Right atrium auricular region (tissue), 2 donors: Measurements from ENCODE around the gene NPL. TPM values are rescaled to one million over a fixed set of nuclear protein-coding genes. Genes with fewer than 3 reads are reported as not detected.
A peak's percentile ranks its signal among the peaks of the same experiment; 100 is the strongest.

Source experiments
- DNase-seq: peaks from one replicate; pipeline ENCODE4 v3.0.0-alpha.2; 2019; ENCODE audit warnings: low spot score
- H3K27ac ChIP-seq, 2 donors: fragments of 200-600 bp; sonication (generic); 1 replicate in 1 of 2; 2 replicates in 1 of 2; pipeline ENCODE4 v1.5.1; 2016 to 2019
- H3K27me3 ChIP-seq, 2 donors: fragments of 200-600 bp; sonication (generic); one replicate each; pipeline versions ENCODE4 v1.5.1 to v1.6.0; 2017 to 2019
- H3K36me3 ChIP-seq: fragments of 200-600 bp; sonication (generic); one replicate; pipeline ENCODE4 v1.5.1; 2016
- H3K4me1 ChIP-seq, 2 donors: fragments of 200-600 bp; sonication (generic); one replicate each; pipeline versions ENCODE4 v1.5.1 to v1.6.0; 2017 to 2019
- H3K4me3 ChIP-seq, 2 donors: fragments of 200-600 bp; sonication (generic); 1 replicate in 1 of 2; 2 replicates in 1 of 2; pipeline ENCODE4 v1.5.1; 2017 to 2019; ENCODE audit warnings: mild to moderate bottlenecking in 1 of 2, moderate library complexity in 1 of 2
- H3K9me3 ChIP-seq, 2 donors: fragments of 200-600 bp; sonication (generic); one replicate each; pipeline ENCODE4 v1.5.1; 2019
- CTCF ChIP-seq, 2 donors: fragments of 200-600 bp; sonication (generic); IDR thresholded peaks; one replicate each; pipeline ENCODE4 v1.5.1; 2019; ENCODE audit warnings: antibody characterized with exemption in 2 of 2
- total RNA-seq, 2 donors: library from RNA; depleted of rRNA; stranded (reverse); fragments of >200 nt; gene quantifications; one replicate each; pipeline ENCODE4 v1.1.0, GENCODE V29; 2016

Gene NPL
- total RNA-seq, 2 donors from 2014 or later: 3.4 to 4.8 TPM

- H3K4me3 ChIP-seq: no peak overlapping the region
- TF ChIP-seq CTCF (IDR thresholded peaks at IDR 0.05): no peak
- DNase-seq: no peak
- no peak overlapping the region for H3K27ac ChIP-seq
- no peaks in the 10 kb centered on the region for H3K4me1 ChIP-seq
- H3K27me3 ChIP-seq: no peaks in the 10 kb centered on the region
- H3K9me3 ChIP-seq: no peaks in the 10 kb centered on the region
- H3K36me3 ChIP-seq: no peaks in the 10 kb centered on the region
Observed at GRCh38 chr1:182829285-182829932, 39.8 kb downstream of the NPL start.

GRCh38 chr1:182833271-182833670, 43.7 kb downstream of the NPL start:
- no peaks in the 10 kb centered on the region for H3K36me3 ChIP-seq
- DNase-seq: no peak
- H3K9me3 ChIP-seq: no peaks in the 10 kb centered on the region
- H3K4me3 ChIP-seq: no peak overlapping the region
- no peak for TF ChIP-seq CTCF (IDR thresholded peaks at IDR 0.05)
- H3K27me3 ChIP-seq: no peaks in the 10 kb centered on the region
- no peak overlapping the region for H3K27ac ChIP-seq
- H3K4me1 ChIP-seq: no peaks in the 10 kb centered on the region

- DNase-seq: no peak
- no peak overlapping the region for H3K27ac ChIP-seq
- TF ChIP-seq CTCF (IDR thresholded peaks at IDR 0.05): no peak
- H3K36me3 ChIP-seq: no peaks in the 10 kb centered on the region
- H3K4me3 ChIP-seq: no peak overlapping the region
- H3K4me1 ChIP-seq: peaks cover 0 to 3% of the 10 kb centered on the region in 2 donors
- no peaks in the 10 kb centered on the region for H3K27me3 ChIP-seq
- H3K9me3 ChIP-seq: no peaks in the 10 kb centered on the region
Observed at GRCh38 chr1:182834326-182834725, 44.8 kb downstream of the NPL start.

GRCh38 chr1:182835806-182836205, 46.2 kb downstream of the NPL start:
- Histone ChIP-seq H3K27me3 (no peaks in the 10 kb centered on the region), H3K36me3 (no peaks in the 10 kb centered on the region), H3K4me1 (peaks cover 0 to 9% of the 10 kb centered on the region in 2 donors), H3K9me3 (no peaks in the 10 kb centered on the region), H3K27ac (no peak overlapping the region), H3K4me3 (no peak overlapping the region)
- DNase-seq: no peak
- no peak for TF ChIP-seq CTCF (IDR thresholded peaks at IDR 0.05)

GRCh38 chr1:182839209-182840066, 49.9 kb downstream of the NPL start, which contains the start of gene DHX9:
DHX9 (plus strand) TSS chr1:182839347; CDS start chr1:182842567, 3,220 bp downstream.
- Histone ChIP-seq H3K27ac (peak within 1 kb of the TSS; percentile 92 to 96), H3K9me3 (no peaks in the 10 kb centered on the region), H3K4me1 (peaks cover 0 to 27% of the 10 kb centered on the region in 2 donors), H3K4me3 (peak within 1 kb of the TSS; percentile 69 to 79), H3K36me3 (peaks cover 9% of the 10 kb centered on the region), H3K27me3 (no peaks in the 10 kb centered on the region)
- TF ChIP-seq CTCF (IDR thresholded peaks at IDR 0.05): peak in 1 of 2 donors; percentile 32
- DNase-seq: peak; percentile 92
